Measurements from ENCODE around the gene PDGFB. TPM values are rescaled to one million over a fixed set of nuclear protein-coding genes. Genes with fewer than 3 reads are reported as not detected.

Gene PDGFB
- total RNA-seq, 1 donor from 2014 or later, result 27.3 TPM

DNA sequence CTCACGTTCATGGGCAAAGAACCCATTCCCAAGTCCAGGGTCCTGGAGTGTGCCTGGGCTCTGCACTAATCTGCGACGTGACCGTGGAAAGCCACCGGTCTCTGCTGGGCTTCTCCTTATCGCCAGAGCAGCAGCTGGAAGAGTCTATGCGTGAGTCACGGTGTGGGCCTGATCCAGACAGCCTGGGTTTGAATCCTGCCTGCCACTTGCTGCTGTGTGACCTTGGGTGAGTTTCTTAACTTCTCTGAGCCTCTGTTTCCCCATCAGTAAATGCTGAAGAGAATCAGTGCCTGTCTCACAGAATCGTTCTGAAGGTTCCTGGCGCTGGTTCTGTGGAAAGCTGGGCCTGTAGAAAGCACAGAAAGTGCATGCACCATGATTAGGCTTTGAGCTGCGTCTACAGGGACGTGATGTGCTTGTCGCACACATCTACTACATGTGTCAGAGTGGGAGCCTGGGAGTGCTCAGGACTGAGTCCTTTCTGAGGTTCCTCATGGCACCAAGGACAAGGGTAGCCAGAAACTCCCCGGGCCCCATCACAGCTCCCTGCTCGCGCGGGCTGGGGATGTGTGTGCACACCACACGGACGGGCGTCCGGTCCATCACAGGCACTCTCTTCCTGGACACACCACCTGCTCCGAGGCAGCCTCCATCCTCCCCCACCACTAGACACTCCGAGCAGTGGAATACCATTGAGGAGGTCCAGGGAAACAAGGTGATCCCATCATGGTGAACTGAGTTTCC, 20.5 kb upstream of the PDGFB start:
- H2AFZ ChIP-seq (ENCODE audit: low read depth, low read length), result no peak overlapping the region
- peaks cover 12% of the 10 kb centered on the region for H3K9me3 ChIP-seq (ENCODE audit: insufficient read depth, low read depth, low read length)
- H3K4me2 ChIP-seq (ENCODE audit: low read length), result no peak overlapping the region
- no peaks in the 10 kb centered on the region for H4K20me1 ChIP-seq (ENCODE audit: insufficient read depth, low read length)
- no peak overlapping the region for H3K27ac Mint-ChIP-seq (ENCODE audit: unreplicated experiment)
- peaks cover 5% of the 10 kb centered on the region for H3K4me1 ChIP-seq (ENCODE audit: insufficient read depth, low read length)
- no peaks in the 10 kb centered on the region for H3K79me2 ChIP-seq (ENCODE audit: insufficient read depth, low read length)
- no peaks in the 10 kb centered on the region for H3K27me3 ChIP-seq (ENCODE audit: insufficient read depth, low read length)
- H3K4me1 Mint-ChIP-seq (ENCODE audit: low read depth, unreplicated experiment), result peaks cover 3% of the 10 kb centered on the region
- no peak overlapping the region for H3K27ac ChIP-seq (ENCODE audit: low read depth, low read length)
- no peaks in the 10 kb centered on the region for H3K36me3 Mint-ChIP-seq (ENCODE audit: low read depth, unreplicated experiment)
- no peaks in the 10 kb centered on the region for H3K36me3 ChIP-seq (ENCODE audit: insufficient read depth, low read length)
- FAIRE-seq (no peak), DNase-seq (ENCODE audit: low read depth) (no peak)
- H3K9ac ChIP-seq (ENCODE audit: low read length), result no peak overlapping the region
- peaks cover 20% of the 10 kb centered on the region for H3K9me3 Mint-ChIP-seq (ENCODE audit: unreplicated experiment)
- H3K4me3 ChIP-seq (ENCODE audit: insufficient read depth, low read depth, low read length), result no peak overlapping the region
- no peak for TF ChIP-seq EZH2 (IDR thresholded peaks at IDR 0.05; ENCODE audit: insufficient read depth, low read length)
- TF ChIP-seq, protein P1, sequence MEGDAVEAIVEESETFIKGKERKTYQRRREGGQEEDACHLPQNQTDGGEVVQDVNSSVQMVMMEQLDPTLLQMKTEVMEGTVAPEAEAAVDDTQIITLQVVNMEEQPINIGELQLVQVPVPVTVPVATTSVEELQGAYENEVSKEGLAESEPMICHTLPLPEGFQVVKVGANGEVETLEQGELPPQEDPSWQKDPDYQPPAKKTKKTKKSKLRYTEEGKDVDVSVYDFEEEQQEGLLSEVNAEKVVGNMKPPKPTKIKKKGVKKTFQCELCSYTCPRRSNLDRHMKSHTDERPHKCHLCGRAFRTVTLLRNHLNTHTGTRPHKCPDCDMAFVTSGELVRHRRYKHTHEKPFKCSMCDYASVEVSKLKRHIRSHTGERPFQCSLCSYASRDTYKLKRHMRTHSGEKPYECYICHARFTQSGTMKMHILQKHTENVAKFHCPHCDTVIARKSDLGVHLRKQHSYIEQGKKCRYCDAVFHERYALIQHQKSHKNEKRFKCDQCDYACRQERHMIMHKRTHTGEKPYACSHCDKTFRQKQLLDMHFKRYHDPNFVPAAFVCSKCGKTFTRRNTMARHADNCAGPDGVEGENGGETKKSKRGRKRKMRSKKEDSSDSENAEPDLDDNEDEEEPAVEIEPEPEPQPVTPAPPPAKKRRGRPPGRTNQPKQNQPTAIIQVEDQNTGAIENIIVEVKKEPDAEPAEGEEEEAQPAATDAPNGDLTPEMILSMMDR (IDR thresholded peaks at IDR 0.05; ENCODE audit: insufficient read depth, low read depth, low read length), result no peak
- H3K27me3 Mint-ChIP-seq (ENCODE audit: low read depth, unreplicated experiment), result no peaks in the 10 kb centered on the region
- peak overlapping the region; percentile 34 for H3K4me3 Mint-ChIP-seq (ENCODE audit: unreplicated experiment)

DNA sequence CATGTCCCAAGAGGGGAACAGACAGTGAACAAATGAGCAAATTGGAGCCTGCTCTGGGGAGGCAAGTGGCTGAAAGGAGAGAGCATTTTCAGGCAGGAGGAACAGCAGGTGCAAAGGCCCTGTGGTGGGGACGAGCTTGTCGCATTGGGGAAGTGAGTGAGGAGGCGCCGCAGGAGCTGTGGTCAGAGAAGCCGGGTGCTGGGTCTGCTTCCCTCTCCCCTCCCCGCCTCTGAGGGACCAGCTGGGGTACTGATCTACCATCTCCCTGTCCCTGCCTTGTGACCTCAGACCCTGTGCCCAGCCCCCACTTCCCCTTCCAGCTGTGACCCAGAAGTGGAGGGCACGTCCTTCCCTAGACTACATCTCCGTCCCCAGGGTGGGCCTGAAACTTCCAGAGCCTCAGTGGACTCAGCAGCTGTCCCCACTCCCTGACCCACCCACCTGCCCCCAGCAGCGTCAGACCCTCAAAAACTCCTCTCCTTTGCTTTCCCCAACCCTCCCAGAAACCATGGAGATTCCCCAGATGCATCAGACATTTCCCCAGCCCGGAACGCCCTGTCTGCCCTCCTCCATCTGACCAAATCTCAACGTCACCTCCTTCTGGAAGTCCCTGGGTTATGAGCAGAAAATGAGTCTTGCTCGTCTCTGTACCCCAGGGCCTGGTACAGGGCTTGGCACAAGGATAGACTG, 19.7 kb upstream of the PDGFB start:
- Histone ChIP-seq H3K9me3 (ENCODE audit: insufficient read depth, low read depth, low read length) (peaks cover 12% of the 10 kb centered on the region), H3K4me3 (ENCODE audit: insufficient read depth, low read depth, low read length) (no peak overlapping the region), H3K79me2 (ENCODE audit: insufficient read depth, low read length) (no peaks in the 10 kb centered on the region), H3K4me1 (ENCODE audit: insufficient read depth, low read length) (peaks cover 5% of the 10 kb centered on the region), H2AFZ (ENCODE audit: low read depth, low read length) (no peak overlapping the region), H3K4me2 (ENCODE audit: low read length) (no peak overlapping the region), H3K27ac (ENCODE audit: low read depth, low read length) (no peak overlapping the region), H4K20me1 (ENCODE audit: insufficient read depth, low read length) (no peaks in the 10 kb centered on the region), H3K27me3 (ENCODE audit: insufficient read depth, low read length) (no peaks in the 10 kb centered on the region), H3K9ac (ENCODE audit: low read length) (no peak overlapping the region), H3K36me3 (ENCODE audit: insufficient read depth, low read length) (no peaks in the 10 kb centered on the region)
- DNase-seq (ENCODE audit: low read depth) (no peak), FAIRE-seq (no peak)
- TF ChIP-seq, protein P1 (IDR thresholded peaks at IDR 0.05; ENCODE audit: insufficient read depth, low read depth, low read length), result no peak
- TF ChIP-seq EZH2 (IDR thresholded peaks at IDR 0.05; ENCODE audit: insufficient read depth, low read length), result no peak
- H3K27me3 Mint-ChIP-seq (ENCODE audit: low read depth, unreplicated experiment), result no peaks in the 10 kb centered on the region
- no peak overlapping the region for H3K4me3 Mint-ChIP-seq (ENCODE audit: unreplicated experiment)
- no peaks in the 10 kb centered on the region for H3K36me3 Mint-ChIP-seq (ENCODE audit: low read depth, unreplicated experiment)
- peaks cover 22% of the 10 kb centered on the region for H3K9me3 Mint-ChIP-seq (ENCODE audit: unreplicated experiment)
- no peak overlapping the region for H3K27ac Mint-ChIP-seq (ENCODE audit: unreplicated experiment)
- peaks cover 3% of the 10 kb centered on the region for H3K4me1 Mint-ChIP-seq (ENCODE audit: low read depth, unreplicated experiment)
